Inflammatory macrophage treated with lipopolysaccharide for 1 hour (primary cell): ENCODE measurements around the gene TMEM63C.

Source experiments
- DNase-seq, 2 donors: peaks; one replicate each; pipeline ENCODE4 v3.0.0-alpha.2; 2020 to 2022

TMEM63C gene

GRCh38 chr14:77181603-77182437 is at the start of gene TMEM63C:
TMEM63C (plus strand) TSS chr14:77181798; CDS start chr14:77218814, 37,016 bp downstream.
- no peak for DNase-seq

- no peak for DNase-seq
Observed at GRCh38 chr14:77131871-77132486, 49.6 kb upstream of the TMEM63C start.

DNA sequence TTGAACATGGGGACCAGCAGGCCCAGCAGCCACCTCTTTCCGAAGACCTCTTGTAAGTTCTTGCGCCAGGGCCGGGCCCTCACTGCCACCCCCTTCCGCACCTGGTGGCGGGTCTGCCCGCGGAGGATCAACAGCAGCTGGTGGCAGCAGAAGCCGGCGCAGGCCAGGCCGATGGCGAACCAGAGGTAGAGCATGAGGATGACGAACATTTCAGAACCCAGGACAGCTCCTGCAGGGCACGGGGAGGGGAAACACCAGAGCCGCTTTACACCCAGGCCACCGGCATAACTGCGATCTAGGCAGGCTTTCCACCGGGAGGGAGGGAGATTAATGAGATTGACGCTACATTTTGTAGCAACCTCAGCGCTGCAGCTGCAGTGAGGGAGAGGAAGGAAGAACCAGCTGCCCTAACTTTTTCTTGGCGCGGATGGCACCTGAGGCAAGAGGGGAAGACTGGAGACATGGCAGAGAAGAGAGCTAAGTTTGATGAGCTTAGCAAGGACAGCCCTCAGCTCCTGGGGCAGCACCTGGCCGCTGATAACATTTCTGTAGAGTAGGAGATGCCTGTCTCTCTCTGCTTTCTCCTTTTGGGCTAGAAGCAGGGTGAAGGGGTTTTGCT is 47.8 kb upstream of the TMEM63C start:
- DNase-seq = peak; percentile 25 to 50

DNA sequence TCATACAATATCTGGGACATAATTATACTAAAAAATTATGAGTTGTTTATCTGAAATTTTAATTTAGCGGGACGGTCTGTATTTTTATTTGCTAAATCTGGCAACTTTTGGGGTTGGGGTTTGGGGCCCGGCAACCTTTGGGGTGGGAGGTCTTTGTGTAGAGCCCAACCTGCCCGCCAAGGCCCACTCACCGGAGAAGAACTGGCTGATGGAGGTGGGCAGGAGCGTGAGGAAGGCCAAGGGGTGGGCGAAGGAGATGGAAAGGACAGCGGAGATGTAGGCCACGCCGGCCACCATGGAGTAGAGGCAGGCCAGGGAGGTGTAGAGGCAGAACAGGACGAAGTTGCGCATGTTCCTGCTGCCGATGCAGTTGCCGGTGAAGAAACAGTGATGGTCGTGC is 42.6 kb upstream of the TMEM63C start:
- no peak for DNase-seq

DNA sequence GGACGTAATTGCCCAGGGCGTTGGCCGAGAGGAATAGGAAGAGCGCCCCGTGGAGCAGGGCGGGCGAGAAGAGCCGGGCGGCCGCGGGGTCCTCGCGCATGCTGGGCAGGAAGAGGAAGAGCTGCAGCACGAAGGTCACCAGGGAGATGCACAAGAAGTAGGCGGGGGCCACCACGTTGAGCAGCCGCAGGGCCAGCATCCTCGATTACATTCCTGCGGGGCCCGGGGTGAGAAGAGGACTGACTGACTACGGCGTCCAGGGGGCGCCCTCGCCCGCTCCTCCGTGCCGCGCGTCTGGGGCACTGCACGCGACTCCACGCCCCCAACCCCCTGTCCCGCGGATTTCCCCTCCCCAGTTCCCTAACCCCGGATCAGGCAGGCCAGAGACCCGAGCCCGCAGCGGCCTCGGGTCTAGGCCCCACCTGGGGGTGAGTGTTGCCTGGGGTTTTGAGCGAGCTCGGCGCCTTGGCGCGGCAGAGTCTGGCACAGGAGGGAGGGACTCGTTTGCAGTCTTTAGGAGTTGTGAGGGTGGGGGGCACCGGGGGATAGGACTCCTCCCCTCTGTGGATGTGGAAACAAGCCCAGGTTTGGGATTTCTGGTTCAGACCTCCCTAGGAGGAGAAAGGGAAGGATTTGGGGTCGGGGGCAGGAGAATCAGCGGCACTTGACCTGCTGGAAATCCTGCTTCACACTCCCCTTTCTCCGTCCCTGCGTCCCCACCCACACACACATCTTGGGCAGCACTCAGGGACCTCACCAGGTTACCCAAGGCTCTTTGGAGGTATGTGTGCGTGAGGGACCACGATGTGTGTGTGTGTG is 41.8 kb upstream of the TMEM63C start:
- peak in 1 of 2 donors; percentile 28 for DNase-seq

DNA sequence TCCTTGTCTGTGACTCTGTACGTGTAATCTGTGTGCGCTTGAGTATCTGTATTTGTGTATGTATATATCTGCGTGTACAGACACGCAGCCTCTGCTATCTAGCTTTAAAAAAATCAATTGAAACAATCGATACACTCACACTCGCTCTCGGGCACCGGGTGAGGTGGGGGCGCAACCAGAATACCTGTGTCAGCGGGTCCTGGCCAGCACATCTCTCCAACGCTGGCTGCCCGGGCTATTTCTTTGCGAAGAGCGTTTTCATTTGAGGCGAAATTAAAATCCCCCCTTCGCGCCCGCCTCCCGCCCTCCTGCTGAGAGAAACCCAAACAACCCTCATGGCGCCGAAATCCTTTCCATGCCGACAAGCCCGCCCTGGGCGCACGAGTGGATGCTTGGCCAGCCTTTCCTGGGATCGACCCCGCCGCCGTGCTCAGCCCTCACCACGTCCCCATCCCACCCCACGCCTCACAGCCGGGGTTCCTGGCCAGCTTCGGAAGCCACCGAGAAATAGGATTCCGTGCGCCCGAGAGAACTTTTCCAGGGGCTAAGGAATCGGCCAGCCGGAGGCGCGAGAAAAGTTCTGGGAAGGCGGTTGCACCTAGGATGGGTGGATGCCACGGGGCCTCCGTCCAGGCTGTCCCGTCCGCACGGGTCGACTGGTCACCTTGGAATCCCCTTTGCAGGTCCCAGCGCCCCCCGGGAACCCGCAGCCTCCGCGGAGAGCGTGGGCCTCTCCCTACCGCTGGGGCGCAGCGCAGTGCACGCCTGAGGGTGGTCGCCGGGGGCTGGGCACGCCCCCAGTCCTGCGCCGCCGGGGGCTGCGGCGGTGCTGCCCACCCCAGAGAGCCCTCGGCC is 41.0 kb upstream of the TMEM63C start:
- DNase-seq = no peak

DNA sequence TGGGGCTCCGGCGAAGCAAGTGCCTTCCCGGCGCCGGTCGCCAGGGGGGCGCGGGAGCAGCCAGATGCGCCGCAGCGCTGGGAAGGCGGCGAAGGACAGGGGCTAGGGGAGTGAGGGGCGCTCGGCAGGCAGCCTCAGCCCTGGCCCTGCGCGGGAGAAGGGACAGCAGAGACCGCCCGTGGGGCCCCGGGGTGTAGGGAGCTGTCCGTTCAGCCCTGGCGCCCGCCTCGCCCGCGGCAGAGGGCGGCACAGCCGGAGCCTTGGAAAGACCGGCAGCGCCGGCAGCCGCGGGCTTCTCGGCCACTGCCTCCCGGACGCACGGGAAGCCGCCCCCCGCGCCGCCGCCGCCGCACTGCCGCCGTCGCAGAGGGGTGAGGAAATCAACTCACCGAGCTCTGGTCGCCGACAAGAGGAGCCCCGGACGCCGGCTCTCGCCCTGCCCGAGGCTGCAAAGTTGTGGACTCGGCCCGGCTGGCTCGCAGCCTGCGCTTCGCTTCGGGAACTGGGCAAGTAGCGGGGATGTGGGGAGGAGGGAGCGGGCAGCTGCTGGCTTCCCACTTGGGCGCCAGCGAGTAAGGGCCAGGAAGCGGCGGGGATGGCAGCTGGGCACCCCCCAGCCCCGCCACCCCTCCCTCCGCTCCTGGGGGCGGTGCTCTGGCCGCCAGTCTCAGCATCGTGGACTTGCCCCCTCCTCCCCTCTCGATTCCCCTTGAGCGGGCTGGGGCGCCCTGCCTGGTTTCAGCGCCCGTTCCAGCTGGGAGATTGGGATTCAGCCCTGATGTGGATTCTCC is 40.2 kb upstream of the TMEM63C start, which contains the start of gene ZDHHC22:
Gene ZDHHC22 (minus strand): TSS at position 578 of the 791 bp plus-strand sequence. CDS start 2,053 bp downstream, outside the sequence.
- no peak for DNase-seq

DNA sequence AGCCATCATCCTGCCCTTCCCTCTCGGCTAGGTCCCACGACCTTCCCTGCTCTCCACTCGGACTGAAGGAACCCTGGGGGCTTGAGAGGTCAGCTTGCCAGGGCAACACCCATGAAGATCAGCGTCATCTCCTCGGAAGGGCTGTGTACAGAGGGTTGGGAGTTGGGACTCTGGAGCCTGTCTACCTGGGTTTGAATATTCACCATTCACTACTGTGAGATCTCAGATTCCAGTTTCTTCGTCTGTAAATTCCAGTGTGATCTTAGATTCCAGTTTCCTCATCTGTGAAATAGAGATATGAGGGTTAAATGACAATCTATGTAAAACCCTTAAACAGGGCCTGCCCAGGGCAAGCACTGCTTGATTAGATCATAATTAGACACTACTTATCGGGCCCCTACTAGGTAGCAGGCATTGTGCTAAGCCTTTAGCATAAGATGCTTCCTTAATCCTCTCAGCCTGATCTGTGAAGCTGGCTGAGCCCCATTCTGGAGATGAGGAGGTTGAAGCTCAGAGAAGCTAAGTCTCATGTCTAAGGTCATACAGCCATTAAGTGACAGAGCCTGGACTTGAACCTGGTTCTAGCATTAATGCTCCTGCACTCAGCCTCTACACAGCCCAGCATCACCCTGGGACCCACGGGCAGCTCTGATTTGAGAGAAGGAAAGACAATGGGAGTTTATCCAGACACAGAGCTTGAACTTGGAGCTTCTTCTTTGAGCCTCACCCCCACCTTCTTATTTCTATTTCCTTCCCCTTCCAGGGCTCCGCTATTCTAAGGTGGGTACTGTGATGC is 39.4 kb upstream of the TMEM63C start:
- DNase-seq = no peak

DNA sequence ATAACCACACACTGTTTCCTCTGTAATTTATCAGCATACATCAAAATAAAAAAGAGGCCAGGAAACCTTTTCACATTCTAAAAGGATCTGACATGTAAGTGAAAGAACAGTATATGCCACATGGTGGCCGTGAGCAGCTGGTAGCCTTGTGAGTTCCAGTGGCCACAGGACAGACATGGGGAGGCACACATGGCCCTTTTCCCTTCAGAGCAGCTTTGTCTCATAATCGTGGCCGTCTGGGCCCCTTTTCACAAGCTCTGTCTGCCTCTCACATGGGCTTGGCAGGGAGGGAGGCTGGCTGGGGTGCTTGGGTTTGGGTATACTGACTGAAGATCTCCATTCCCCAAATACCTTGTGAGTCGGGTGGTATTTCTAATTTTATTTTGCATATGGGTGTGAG is 38.5 kb upstream of the TMEM63C start:
- no peak for DNase-seq

DNA sequence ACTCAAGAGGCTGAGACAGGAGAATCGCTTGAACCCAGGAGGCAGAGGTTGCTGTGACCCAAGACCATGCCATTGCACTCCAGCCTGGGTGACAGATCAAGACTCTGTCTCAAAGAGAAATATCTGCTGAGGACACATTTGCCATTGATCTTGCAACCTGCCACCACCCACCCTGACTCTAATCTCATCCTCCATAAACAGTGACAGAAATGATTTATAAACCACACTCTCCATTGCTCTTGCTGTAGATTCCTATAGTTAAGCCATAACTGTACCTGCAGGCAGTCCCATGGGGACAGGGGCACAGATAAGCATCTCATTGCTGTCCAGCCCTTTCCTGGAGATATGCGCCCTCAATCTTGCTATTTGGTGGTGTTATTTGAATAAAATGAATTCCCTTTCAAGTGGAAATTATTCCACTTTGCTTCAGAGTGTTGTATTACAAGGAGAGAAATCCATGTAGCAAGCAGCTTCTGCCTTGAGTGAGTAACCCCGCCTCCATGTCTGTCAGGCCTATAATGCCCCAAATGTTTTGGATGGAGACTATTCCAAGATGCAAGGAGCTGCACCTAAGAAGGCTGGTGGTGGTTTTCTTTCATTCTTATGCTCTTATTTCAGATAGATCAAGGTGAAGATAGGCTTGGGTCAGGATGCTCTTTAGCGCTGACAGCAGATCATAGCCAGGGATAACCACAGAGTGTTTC is 37.0 kb upstream of the TMEM63C start:
- no peak for DNase-seq

DNA sequence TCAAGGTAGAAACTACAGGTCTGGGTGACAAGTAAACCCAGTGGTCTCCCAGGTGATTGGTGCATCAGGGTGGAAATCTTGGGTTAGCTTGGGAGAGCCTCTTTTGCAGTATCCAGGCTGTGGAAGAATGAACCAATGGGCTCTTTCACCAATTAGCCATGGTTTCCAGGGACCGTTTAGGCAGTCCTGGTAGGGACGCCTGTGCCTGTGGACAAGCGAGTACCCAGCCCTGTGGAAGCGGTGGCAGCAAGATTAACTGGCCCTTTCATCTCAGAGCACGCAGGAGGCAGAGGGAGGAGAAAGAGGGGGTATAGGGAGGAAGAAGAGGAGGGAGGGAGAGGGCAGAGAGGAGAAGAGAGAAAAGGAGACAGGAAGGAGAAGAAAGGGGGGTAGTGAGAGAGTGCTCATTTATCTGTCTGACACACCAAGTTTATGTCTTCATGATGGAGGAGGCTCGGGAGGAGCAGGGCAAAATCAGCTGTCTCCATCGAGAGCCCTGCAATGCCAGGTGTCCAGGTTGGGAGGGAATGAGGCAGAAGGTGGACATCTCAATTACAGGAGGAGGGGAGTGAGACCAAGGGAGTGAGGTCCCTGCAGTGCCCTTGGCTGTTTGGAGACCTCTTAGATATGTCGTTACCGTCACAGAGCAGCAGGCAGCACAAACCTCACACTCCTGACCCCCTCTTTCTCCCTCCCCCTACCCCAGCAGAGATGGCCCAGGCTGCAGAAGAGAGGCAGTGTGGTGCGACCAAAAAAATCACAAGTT is 35.4 kb upstream of the TMEM63C start:
- no peak for DNase-seq

DNA sequence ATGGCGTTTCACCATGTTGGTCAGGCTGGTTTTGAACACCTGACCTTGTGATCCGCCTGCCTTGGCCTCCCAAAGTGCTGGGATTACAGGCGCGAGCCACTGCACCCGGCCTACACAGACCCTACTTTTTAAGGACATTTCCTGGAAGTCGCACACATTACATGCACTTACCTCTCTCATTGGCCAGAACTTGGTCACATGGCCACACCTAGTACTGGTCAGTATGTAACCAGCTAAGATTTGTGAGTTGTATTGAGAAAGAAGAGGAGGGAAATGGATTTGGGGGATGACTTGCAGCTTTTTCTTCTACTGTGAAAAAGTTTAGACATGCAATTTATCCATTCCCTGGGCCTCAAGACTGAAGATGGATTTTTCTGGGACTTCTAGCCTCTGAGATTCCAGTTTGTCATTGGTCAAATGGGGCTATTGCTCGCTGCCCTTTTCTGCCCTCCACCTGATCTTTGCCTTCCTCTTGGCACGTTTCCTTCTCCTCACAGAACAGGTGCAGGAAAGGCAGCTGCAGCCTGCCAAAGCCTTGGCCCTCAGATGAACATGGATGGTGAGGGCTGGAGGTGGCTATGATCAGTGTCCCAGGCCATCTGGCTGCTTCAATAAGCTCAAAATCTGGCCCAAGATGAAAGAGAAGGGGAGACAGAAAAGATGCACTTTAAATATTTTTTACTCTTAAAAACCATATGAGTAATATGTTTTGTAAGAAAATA is 32.9 kb upstream of the TMEM63C start:
- no peak for DNase-seq

- DNase-seq = no peak
Observed at GRCh38 chr14:77151245-77151644, 30.4 kb upstream of the TMEM63C start.

DNA sequence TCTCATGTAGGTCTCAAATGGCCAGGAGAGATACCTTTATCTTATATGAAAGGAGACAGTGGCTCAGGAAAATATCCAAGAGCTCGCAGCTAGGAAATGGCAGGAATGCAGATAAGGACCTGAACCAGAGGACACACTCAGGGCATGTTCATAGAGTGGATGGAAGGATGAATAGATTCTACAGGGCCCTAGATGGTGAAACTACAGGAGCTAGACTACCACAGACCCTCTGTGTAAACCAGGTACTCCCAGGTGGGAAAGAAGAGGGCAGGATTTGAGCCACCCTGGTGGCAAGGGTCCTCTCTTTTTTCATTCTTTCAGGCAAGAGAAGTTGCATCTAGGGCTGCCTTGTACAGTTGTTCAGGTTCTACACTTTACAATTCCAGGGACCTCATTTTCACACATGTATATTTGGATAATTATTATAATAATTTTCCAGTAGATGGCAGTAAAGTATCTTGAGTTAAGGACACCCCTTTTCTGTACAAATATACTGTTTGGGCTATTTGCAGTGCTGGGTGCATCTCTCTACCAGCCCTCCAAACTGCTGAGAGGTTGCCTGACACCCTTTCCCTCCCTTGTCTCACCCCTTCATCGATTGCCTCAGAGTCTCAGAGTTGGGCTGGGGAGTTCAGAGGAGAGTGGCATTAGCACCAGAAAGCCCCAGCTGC is 29.5 kb upstream of the TMEM63C start:
- DNase-seq = peak; percentile 26 to 40

GRCh38 chr14:77153802-77154201 is 27.8 kb upstream of the TMEM63C start:
- no peak for DNase-seq

DNA sequence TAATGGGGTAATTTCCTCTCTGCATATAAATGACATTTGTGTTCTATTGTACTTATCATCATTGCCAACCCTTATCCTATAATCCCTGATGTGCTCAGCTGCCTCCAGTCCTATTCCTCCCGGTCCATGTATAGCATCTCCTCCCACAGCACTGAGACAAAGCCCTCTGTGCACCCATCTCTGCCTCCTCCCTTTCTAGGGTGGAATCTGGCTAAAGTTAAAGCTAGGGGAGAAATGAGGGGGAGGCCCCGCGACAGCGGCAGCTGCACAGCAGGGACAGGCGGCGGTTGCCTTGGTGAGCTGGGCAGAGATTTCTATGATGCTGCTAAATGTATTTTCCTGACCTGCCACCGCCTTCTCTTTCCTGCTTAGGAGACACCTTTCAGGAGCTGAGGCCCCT is 27.2 kb upstream of the TMEM63C start:
- no peak for DNase-seq

DNA sequence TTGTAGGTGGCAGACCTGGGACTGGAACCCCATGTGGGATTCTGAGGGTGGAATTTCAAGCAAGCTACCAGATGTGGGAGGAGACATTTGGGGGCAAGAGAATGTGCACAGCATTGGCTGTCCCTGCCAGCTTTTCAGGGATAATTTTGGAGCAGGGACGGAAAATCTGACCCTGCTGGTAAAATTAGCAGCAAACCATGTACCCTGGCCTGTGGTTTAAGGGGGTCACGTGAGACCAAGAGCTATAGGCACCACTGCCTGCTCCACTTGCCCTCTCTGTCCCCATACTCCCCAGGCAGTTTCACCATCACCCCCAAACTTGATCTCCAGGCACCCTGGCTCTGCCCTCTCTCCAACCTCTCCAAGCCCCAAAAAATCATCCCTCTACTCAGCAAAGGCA is 26.5 kb upstream of the TMEM63C start:
- no peak for DNase-seq

DNA sequence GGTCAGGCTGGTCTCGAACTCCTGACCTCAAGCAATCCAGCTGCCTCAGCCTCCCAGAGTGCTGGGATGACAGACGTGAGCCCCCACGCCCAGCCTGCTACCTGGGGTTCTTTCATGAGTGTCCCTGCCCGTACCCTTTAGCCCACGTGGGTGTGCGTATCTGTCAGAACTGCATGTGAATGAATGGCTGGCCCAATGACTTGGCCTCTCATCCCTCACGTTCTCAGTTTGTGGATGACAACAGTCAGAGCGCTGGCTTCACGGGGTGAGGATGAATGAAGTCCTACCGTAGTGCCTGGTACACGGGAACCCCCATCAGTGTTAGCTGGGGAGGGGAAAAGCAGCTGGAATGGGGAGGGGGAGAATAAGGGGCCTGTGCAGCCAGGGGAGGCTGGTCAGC is 23.9 kb upstream of the TMEM63C start:
- no peak for DNase-seq
